SK-MEL-5 (cell line): ENCODE measurements around the gene EBNA1BP2. TPM values are rescaled to one million over a fixed set of nuclear protein-coding genes. Genes with fewer than 3 reads are reported as not detected.
"Not testable (repeated sequence)": the region's sequence is repeated elsewhere in the genome, so short reads cannot be mapped to it uniquely, and the experiment has no call there.

ENCODE experiments used
- DNase-seq: peaks from one replicate; pipeline ENCODE4 v3.0.0-alpha.2; 2016; ENCODE audit warnings: low read depth, low spot score
- in situ Hi-C: cut with HindIII; loops from 2 replicates; pipeline ENCODE4 v1.10.0; 2016; ENCODE audit warnings: low sequenced_read_pairs, high pct_unique_total_duplicates, low pct_unique_long_range_greater_than_20kb
- small RNA-seq, 2 experiments: library from RNA; depleted of rRNA; stranded (forward); fragments of <200 nt; gene quantifications; one replicate each; pipeline ENCODE3, GENCODE V24; 2014
- total RNA-seq: library from RNA; depleted of rRNA; stranded (reverse); fragments of >200 nt; shearing (Covaris generic); gene quantifications from 2 replicates; pipeline ENCODE4 v1.2.3, GENCODE V29; 2014; rRNA removed

EBNA1BP2 gene
- total RNA-seq, 1 experiment from 2014 or later = 172 TPM

DNA sequence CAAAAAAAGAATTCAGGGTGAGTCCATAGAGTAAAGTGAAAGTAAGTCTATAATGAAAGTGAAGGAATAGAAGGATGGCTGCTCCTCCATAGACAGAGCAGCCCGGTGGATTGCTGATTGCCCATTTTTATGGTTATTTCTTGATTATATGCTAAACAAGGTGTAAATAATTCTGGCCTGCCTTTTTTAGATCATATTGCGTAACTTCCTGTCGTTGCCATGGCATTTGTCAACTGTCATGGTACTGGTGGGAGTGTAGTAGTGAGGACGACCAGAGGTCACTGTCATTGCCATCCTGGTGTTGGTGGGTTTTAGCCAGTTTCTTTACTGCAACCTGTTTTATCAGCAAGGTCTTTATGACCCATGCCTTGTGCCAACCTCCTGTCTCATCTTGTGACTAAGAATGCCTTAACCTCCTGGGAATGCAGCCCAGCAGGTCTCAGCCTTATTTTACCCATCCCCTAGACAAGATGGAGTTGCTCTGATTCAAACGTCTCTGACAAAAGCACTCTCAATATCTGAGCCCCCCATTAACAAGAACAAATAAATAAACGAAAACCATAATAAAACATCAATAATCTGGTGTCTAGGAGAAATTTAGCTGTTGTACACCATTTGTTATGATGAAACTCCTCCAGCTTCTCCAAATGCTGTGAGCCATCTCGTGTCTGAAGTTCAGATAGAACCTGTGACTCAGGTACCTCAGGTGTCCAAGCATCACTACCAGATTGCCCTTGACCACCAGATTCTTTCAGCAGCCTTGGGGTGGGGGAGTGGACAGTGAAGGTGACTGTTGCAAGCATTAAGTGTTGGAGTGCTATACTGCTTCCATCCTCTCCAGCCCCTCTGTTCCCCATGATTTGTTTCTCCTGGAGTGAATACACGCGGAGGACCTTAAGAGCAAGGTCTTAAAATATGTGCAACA is 36.0 kb downstream of the EBNA1BP2 start:
- no peak for DNase-seq
- in situ Hi-C loops = no loop called here

GRCh38 chr1:43134640-43135039 is 37.5 kb downstream of the EBNA1BP2 start:
- no peak for DNase-seq
- in situ Hi-C loops = no loop called here

DNA sequence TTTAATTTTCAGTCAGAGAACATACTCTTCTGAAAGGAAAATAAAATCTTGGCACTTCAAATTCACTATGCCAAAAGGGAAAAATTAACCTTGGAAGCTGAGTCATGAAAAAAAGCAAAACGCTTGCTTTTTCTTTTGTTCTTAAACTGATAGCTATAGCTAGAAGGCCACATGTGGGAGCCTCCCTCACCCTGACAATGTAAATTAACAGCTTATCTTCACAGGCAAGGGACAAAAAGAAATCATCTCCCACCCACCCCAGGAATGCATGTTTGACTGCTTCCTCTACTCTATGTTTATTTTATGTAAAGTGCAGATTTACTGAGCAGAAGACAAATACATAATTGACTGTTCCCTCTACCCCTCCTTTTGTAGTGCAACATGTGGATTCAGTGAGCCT is 38.0 kb downstream of the EBNA1BP2 start:
- in situ Hi-C loops = no loop called here
- no peak for DNase-seq

DNA sequence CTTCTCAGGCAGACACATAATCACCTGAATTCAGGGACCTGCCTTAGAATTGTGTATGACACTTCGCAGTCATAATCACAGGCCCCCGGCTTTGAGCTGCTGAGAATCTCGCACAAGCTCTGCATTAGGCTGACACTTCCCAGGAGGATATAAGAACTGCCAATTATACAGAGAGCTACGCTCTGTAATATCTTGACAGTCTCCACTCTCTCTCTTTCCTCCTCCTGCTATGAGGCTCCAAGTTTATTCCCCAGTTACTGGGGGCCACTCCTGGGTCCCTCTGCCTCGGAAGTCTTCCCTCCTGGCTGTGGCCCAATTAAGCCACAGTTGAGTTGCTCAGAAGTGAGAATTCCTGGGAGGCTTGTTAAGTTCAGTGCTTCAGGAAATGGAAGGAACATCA is 42.7 kb downstream of the EBNA1BP2 start:
- in situ Hi-C loops = no loop called here
- no peak for DNase-seq

GRCh38 chr1:43128816-43129215 is 43.3 kb downstream of the EBNA1BP2 start:
- in situ Hi-C loops = no loop called here
- no peak for DNase-seq

GRCh38 chr1:43123031-43123430 is 49.1 kb downstream of the EBNA1BP2 start:
- DNase-seq = peak; percentile 38
- in situ Hi-C loops = no loop called here

DNA sequence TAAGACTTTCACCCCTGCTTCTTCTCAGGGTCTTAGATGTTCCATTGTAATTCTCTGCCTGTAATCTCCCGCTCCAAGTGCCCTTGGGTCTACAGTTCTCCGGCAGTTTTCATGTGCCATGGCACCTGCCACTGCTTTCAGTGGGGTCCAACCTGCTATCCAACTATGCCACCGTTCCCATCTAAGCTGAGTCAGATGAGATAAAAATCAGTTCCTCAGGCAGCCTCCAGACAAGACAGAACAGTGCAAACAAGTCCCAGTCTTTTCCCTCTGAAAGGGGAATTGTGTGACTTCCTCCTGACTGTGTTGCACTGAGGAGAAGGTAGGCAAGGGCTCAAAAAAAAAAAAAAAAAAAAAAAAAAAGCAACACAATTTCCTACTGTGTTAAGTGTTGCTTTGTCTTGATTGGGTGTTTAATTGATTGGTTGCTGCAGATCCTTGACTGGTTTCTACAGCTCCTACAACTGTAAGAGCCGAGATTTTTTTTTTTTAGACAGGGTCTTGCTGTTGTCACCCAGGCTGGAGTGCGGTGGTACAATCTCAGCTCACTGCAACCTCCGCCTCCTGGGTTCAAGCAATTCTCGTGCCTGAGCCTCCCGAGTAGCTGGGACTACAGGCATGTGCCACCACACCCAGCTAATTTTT is 50.7 kb downstream of the EBNA1BP2 start:
- peak; percentile 64 for DNase-seq
- in situ Hi-C loops = no loop called here

- DNase-seq = not testable (repeated sequence)
Measured at GRCh38 chr1:43119928-43120586, 52.0 kb downstream of the EBNA1BP2 start.

More at GRCh38 chr1:43119928-43120586, 52.0 kb downstream of the EBNA1BP2 start:
- in situ Hi-C loops = not testable (repeated sequence)

Small RNA genes lying within 50 kb of the gene (small RNA-seq; reads per million reads assigned to genes)
- 0 reads per million in 2 experiments for gene RNA5SP46

Other genes starting within 250 kb of the EBNA1BP2 start
- 30.4 and 40.6 TPM in 2 replicates for gene SLC2A1, start 213.4 kb downstream of the EBNA1BP2 start, total RNA-seq
- not detected in 2 replicates for gene CFAP57, start within 50 bp of the EBNA1BP2 start, total RNA-seq
- not detected in 2 replicates for gene TMEM125, start 97.7 kb upstream of the EBNA1BP2 start, total RNA-seq
- gene C1orf210, start 113.3 kb upstream of the EBNA1BP2 start, total RNA-seq = not detected in 2 replicates
- 0.08 TPM in 1 of 2 replicates, not detected in the other for gene TIE1, start 128.7 kb upstream of the EBNA1BP2 start, total RNA-seq
- gene MPL, start 165.5 kb upstream of the EBNA1BP2 start, total RNA-seq = not detected in 2 replicates
- gene CDC20, start 186.7 kb upstream of the EBNA1BP2 start, total RNA-seq = 46.6 and 51.2 TPM in 2 replicates
- gene ELOVL1, start 195.7 kb upstream of the EBNA1BP2 start, total RNA-seq = 69.4 and 78.3 TPM in 2 replicates
- 41.3 and 46.9 TPM in 2 replicates for gene MED8, start 217.5 kb upstream of the EBNA1BP2 start, total RNA-seq
- gene SZT2, start 217.6 kb upstream of the EBNA1BP2 start, total RNA-seq = 7.1 and 10.5 TPM in 2 replicates